GM23338 (cell line): ENCODE results near the gene METAP1D. TPM values are rescaled to one million over a fixed set of nuclear protein-coding genes. Genes with fewer than 3 reads are reported as not detected.
A peak's percentile ranks its signal among the peaks of the same experiment; 100 is the strongest.

Experiments
- ATAC-seq: fragments of 200-7000 bp; cut with Tn5 transposase; 3 replicates; pipeline ENCODE4 v1.9.1; 2020
- DNase-seq: peaks from one replicate; pipeline ENCODE4 v3.0.0-alpha.2; 2015; ENCODE audit warnings: low spot score
- H2AFZ ChIP-seq: fragments of 200-600 bp; sonication (generic); 2 replicates; pipeline ENCODE4 v1.8.0; 2016; ENCODE audit warnings: antibody characterized with exemption, mild to moderate bottlenecking, moderate library complexity
- H3F3A ChIP-seq: fragments of 200-600 bp; sonication (generic); replicated peaks from 2 replicates; pipeline ENCODE4 v1.8.0; 2017; ENCODE audit warnings: antibody characterized with exemption, mixed run types, low read depth
- H3K27ac ChIP-seq: fragments of 200-600 bp; sonication (generic); 2 replicates; pipeline ENCODE4 v1.6.1; 2016; ENCODE audit warnings: low read depth
- H3K27me3 ChIP-seq: fragments of 200-600 bp; sonication (generic); 2 replicates; pipeline ENCODE4 v1.8.0; 2016; ENCODE audit warnings: mild to moderate bottlenecking, mixed run types, moderate library complexity; ENCODE audit not compliant: insufficient read depth
- H3K36me3 ChIP-seq: fragments of 200-600 bp; sonication (generic); 2 replicates; pipeline ENCODE4 v1.8.0; 2016; ENCODE audit warnings: mild to moderate bottlenecking; ENCODE audit not compliant: insufficient read depth
- H3K4me1 ChIP-seq: fragments of 200-600 bp; sonication (generic); 2 replicates; pipeline ENCODE4 v1.8.0; 2016; ENCODE audit warnings: mild to moderate bottlenecking, moderate library complexity; ENCODE audit not compliant: insufficient read depth
- H3K4me2 ChIP-seq: fragments of 200-600 bp; sonication (generic); 2 replicates; pipeline ENCODE4 v1.7.1; 2017; ENCODE audit warnings: mixed run types
- H3K4me3 ChIP-seq: fragments of 200-600 bp; sonication (generic); 2 replicates; pipeline ENCODE4 v1.6.1; 2016; ENCODE audit warnings: mixed run types
- H3K79me2 ChIP-seq: fragments of 200-600 bp; sonication (generic); replicated peaks from 2 replicates; pipeline ENCODE4 v1.8.0; 2017; ENCODE audit warnings: mild to moderate bottlenecking; ENCODE audit not compliant: insufficient read depth
- H3K9me2 ChIP-seq: fragments of 200-600 bp; sonication (generic); 2 replicates; pipeline ENCODE4 v1.8.0; 2017; ENCODE audit not compliant: insufficient read depth
- H4K20me1 ChIP-seq: fragments of 200-600 bp; sonication (generic); replicated peaks from 2 replicates; pipeline ENCODE4 v1.8.0; 2017; ENCODE audit warnings: mild to moderate bottlenecking; ENCODE audit not compliant: insufficient read depth
- H3K27ac Mint-ChIP-seq: 2 replicates; pipeline ENCODE4 v1.8.0; 2020; ENCODE audit warnings: inconsistent platforms, mild to moderate bottlenecking, moderate library complexity, mixed read lengths
- H3K27me3 Mint-ChIP-seq: 3 replicates; pipeline ENCODE4 v1.8.0; 2022; ENCODE audit warnings: low read depth, mild to moderate bottlenecking, moderate library complexity, mixed read lengths, inconsistent platforms; ENCODE audit not compliant: insufficient read depth, poor library complexity
- H3K36me3 Mint-ChIP-seq: 3 replicates; pipeline ENCODE4 v1.8.0; 2021; ENCODE audit warnings: low read depth, mild to moderate bottlenecking, inconsistent platforms, moderate library complexity, mixed read lengths
- H3K4me1 Mint-ChIP-seq: 3 replicates; pipeline ENCODE4 v1.8.0; 2020; ENCODE audit warnings: mild to moderate bottlenecking, inconsistent platforms, mixed read lengths
- H3K4me3 Mint-ChIP-seq: 3 replicates; pipeline ENCODE4 v1.8.0; 2021; ENCODE audit warnings: moderate library complexity, mild to moderate bottlenecking, inconsistent platforms, mixed read lengths
- H3K9me3 Mint-ChIP-seq: 3 replicates; pipeline ENCODE4 v1.8.0; 2020; ENCODE audit warnings: moderate library complexity, mild to moderate bottlenecking, inconsistent platforms, mixed read lengths
- CTCF ChIP-seq, 2 experiments: fragments of 200-600 bp in 1 of 2; sonication (generic) in 1 of 2; conservative IDR thresholded peaks; 2 replicates each; pipeline versions ENCODE4 v1.5.1 to v1.6.1; 2016 to 2017; ENCODE audit warnings: antibody characterized with exemption in 2 of 2, low read depth in 2 of 2, mild to moderate bottlenecking in 2 of 2, moderate library complexity in 1 of 2
- ETS1 ChIP-seq: IDR thresholded peaks from 2 replicates; pipeline ENCODE4 v1.6.1; 2016; ENCODE audit warnings: antibody characterized with exemption
- EZH2 ChIP-seq: fragments of 200-600 bp; sonication (generic); IDR thresholded peaks from one replicate; pipeline ENCODE4 v1.8.0; 2017; ENCODE audit warnings: antibody characterized with exemption, mild to moderate bottlenecking, low read depth; ENCODE audit not compliant: unreplicated experiment
- EZH2phosphoT487 ChIP-seq: fragments of 200-600 bp; sonication (generic); IDR thresholded peaks from one replicate; pipeline ENCODE4 v1.8.1; 2018; ENCODE audit warnings: antibody characterized with exemption; ENCODE audit not compliant: unreplicated experiment
- polyA plus RNA-seq: library from polyadenylated mRNA; unstranded; fragments of >200 nt; fragmentation: Nextera tagmentation; extraction: Ambion mirVana; gene quantifications from 2 replicates; pipeline ENCODE4 v1.2.1, GENCODE V29; 2016
- total RNA-seq: library from RNA; depleted of rRNA; stranded (reverse); fragments of >200 nt; shearing (Covaris generic); gene quantifications from 2 replicates; pipeline ENCODE4 v1.2.3, GENCODE V29; 2014

The METAP1D gene
- total and polyA plus RNA-seq, 2 experiments from 2014 or later: 12.8 to 15.5 TPM

DNA sequence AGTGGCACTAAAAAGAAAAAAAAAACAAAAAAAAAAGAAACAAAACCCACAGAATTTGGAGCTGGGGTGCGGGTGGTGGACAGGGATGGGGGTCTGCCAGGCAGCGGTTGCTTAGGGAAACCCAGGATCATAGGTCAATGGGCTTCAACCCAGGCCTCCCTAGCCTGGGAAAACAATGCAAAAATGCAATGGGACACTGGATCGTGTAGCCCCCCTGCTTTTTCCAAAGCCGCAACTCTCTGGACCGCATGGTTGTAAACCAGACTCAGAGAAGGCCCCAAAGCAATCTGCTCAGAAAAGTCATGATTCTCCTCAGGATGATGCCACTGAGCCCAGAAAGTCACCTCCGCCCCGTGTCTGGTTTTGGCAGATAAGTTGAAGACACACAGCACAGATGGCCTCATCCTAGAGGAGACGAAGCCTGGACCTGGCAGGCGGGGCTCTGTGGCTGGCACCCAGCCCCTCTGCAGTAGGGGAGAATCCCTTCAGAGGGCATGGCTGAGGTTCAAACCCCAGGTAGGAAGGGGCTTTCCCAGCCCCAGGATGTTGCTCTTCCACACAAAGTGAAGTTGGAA lies 97.9 kb downstream of the METAP1D start:
- Mint-ChIP-seq H3K4me3 (peak overlapping the region; percentile 56), H3K4me1 (peaks cover 51% of the 10 kb centered on the region), H3K9me3 (peaks cover 2% of the 10 kb centered on the region; the same call in 1 of the 3 replicates), H3K36me3 (peaks cover 3% of the 10 kb centered on the region; the same call in 1 of the 3 replicates), H3K27ac (no peak overlapping the region), H3K27me3 (peaks cover 99% of the 10 kb centered on the region)
- H3K36me3 ChIP-seq: no peaks in the 10 kb centered on the region
- no peaks in the 10 kb centered on the region for H3K79me2 ChIP-seq
- H3K27ac ChIP-seq: no peak overlapping the region
- peak overlapping the region; percentile 57 for H3K4me3 ChIP-seq
- H4K20me1 ChIP-seq: peaks cover 12% of the 10 kb centered on the region; the same call in 1 of the 2 replicates
- H3K9me2 ChIP-seq: no peaks in the 10 kb centered on the region
- no peak overlapping the region for H2AFZ ChIP-seq
- H3K4me1 ChIP-seq: peaks cover 77% of the 10 kb centered on the region
- H3K4me2 ChIP-seq: peak overlapping the region; percentile 88
- H3K27me3 ChIP-seq: peaks cover 100% of the 10 kb centered on the region
- H3F3A ChIP-seq: peaks cover 36% of the 10 kb centered on the region
- TF ChIP-seq EZH2phosphoT487 (peak; percentile 48), CTCF (conservative IDR thresholded peaks at IDR 0.05; ENCODE audit: low read depth in 2 of 2) (no peak)
- ATAC-seq (no peak), DNase-seq (peak; percentile 8)

- Histone ChIP-seq H3K4me1 (peaks cover 71% of the 10 kb centered on the region), H3K27ac (no peak overlapping the region), H3K27me3 (peaks cover 98% of the 10 kb centered on the region), H3K4me2 (0 out of 2 replicates have a peak overlapping the region, but pooled peaks have one; percentile 93), H3K4me3 (peak overlapping the region; percentile 45; the same call in 1 of the 2 replicates), H3F3A (peaks cover 40% of the 10 kb centered on the region), H2AFZ (no peak overlapping the region), H3K9me2 (no peaks in the 10 kb centered on the region), H3K79me2 (no peaks in the 10 kb centered on the region), H3K36me3 (no peaks in the 10 kb centered on the region), H4K20me1 (peaks cover 13% of the 10 kb centered on the region; the same call in 1 of the 2 replicates)
- peaks cover 3% of the 10 kb centered on the region; the same call in 1 of the 3 replicates for H3K36me3 Mint-ChIP-seq
- H3K27ac Mint-ChIP-seq: no peak overlapping the region
- no peak for ATAC-seq
- TF ChIP-seq EZH2: peak; percentile 56
- TF ChIP-seq EZH2phosphoT487: no peak
- TF ChIP-seq CTCF (conservative IDR thresholded peaks at IDR 0.05; ENCODE audit: low read depth in 2 of 2): no peak
- no peak for TF ChIP-seq ETS1
- no peaks in the 10 kb centered on the region; the same call in 2 of the 3 replicates for H3K9me3 Mint-ChIP-seq
- peaks cover 49% of the 10 kb centered on the region for H3K4me1 Mint-ChIP-seq
- peaks cover 99% of the 10 kb centered on the region for H3K27me3 Mint-ChIP-seq
- DNase-seq: peak; percentile 41
- peak overlapping the region; percentile 42 for H3K4me3 Mint-ChIP-seq
Observed at GRCh38 chr2:172098287-172098649, 98.5 kb downstream of the METAP1D start.
